ENCODE measurements around the gene TMEM131L.

GRCh38 chr4:153531000-153531358 is 64.8 kb downstream of the TMEM131L start:
- TF ChIP-seq CTCF (IDR thresholded peaks at IDR 0.05) = no peak
- no peak for TF ChIP-seq POLR2A (IDR thresholded peaks at IDR 0.05)
- TF ChIP-seq POLR2AphosphoS5 (IDR thresholded peaks at IDR 0.05) = no peak
